Measurements from ENCODE around the gene CCT8.

The CCT8 gene

GRCh38 chr21:29073222-29074006, at the start of gene CCT8:
Gene CCT8 (minus strand): TSS chr21:29073648. CDS start chr21:29073590, 58 bp downstream.
- peak; percentile 99 for DNase-seq (ENCODE audit: low read depth)

DNA sequence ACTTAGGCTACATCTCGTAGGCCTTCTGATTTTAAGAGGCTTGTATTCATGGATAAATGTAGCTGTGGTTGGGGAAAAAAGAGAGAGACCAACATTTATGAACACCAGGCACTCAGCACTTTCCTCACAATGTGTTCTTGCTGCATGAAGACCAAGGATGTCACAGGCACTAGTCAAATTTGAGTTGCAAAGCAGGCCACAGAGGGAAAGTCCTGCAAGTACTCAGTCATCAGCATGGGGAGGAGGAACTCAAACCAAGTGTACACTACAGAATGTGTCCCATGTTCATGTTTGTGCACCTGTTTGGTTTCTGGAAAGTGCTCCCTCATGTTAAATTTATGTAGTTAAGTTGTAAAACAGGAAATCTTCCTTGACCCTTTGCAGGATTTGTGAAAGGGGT, 48.3 kb upstream of the CCT8 start:
- no peak for DNase-seq (ENCODE audit: low read depth)

DNA sequence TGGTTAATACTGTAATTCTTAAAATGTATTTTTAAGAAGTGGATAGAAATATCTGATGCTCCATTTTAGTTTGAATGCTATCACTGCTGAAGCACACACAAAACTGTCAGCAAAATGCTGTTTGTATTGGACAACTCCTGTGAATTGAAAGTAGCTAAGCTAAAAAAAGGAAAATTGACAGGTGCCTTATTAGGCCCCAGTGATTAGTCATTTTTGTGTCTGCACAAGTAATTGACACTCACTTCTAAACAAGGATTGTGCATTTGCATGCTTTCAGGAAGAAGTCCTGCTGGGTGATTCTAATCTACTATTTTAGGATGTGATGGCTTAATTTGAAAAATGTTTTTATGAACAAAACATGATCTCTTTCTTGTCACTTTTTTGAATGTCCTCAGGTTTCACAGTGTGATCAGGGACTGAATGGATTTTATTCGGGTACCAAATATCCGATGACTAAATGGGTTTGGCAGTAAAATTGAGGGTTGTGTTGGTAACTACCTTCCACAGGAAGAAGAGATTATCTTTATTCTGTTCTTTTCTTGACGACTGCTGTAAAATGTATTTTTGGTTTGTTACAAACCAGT, 44.0 kb upstream of the CCT8 start:
- no peak for DNase-seq (ENCODE audit: low read depth)

GRCh38 chr21:29115899-29116298, 42.5 kb upstream of the CCT8 start:
- DNase-seq (ENCODE audit: low read depth): no peak

DNA sequence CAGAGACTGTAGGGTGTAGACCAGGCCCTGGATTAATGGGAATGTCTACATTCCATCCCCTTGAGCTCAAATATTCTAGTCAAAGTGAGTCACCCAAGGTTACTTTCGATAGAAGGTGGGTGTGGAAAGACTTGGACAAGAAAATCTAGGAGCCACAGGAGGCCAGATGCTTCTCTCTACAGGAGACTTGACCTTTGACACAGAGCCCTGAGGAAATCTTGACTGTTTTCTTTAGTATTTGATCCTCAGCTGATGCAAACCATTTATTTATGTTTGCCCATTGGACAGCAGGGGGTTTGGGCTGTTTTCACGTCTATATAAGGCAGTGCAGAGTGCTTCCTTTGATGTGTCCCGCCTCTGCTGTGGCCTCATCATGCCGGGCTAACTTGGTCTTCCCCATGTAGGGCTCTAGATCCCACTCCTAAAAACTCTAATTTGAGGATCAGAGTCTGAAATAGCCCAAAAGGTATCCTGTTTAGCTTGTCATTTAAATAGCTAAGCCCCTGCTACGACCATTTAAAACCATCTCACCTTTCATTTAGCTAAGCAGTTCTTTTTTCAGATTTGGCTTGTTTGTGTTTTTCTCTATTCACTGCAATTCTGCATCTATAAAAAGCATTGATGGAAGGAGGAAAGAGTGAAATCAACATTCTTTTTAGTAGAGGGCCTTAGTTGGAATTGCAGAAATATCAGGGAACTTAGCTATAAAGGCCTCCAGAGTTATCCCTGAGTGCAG, 41.5 kb upstream of the CCT8 start:
- no peak for DNase-seq (ENCODE audit: low read depth)

GRCh38 chr21:29105218-29105617, 31.8 kb upstream of the CCT8 start:
- DNase-seq (ENCODE audit: low read depth): no peak

DNA sequence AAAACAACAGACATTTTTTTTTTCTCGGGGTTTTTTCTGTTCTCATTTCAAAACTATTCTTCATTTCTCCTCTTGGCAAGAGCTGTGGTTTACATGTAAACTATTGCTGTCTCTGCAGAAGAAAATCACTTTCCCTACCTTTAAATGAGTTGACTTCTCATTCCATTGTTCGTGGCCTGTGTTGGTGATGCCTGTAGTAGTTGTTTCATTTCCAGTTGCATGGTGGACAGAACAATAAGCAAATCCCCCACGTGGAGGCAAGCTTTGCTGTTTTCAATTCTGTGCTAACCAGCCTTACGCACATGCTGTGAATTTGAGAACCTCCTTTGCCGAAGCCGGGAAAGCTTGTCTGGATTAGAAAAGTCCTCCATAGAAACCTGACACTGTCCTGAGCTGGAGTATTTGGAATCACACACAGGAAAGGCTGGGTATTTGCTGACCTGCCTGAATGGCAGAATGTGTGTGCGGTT, 30.8 kb upstream of the CCT8 start:
- no peak for DNase-seq (ENCODE audit: low read depth)

DNA sequence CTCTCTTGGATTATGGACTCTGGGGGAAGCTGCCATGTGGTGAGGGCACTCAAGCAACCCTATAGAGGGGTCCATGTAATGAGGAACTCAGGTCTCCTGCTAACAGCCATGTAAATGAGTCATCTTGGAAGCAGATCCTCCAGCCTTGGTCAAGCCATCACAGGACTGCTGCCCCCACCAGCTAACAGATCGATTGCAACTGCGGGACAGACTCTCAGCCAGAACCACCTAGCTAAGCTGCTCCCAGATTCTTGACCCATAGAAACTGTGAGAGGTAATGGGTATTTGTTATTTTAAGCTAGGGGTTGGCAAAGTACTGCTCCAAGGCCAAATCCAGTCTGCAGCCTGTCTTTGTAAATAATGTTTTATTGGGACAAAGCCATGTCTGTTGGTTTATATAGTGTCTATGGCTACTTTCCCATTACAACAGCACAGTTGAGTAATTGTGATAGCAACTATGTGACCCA, 29.4 kb upstream of the CCT8 start:
- no peak for DNase-seq (ENCODE audit: low read depth)

DNA sequence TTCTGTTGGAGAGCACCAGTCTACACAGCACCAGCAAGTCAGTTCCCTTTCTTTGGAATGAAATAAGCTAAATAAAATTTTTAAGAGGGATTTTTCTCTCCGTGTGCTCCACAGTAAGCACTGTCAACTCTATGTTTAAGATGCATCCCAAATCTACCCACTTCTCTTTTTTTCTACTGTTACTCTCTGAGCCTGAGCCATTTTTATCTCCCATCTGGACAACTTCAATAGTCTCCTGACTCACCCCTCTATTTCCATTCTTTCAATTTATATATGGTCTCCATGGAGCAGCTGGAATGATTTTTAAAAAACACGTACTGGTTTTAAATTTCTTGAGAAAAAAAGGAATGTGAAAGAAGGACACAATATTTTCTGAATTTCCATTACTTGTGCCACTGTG, 24.7 kb upstream of the CCT8 start:
- no peak for DNase-seq (ENCODE audit: low read depth)

DNA sequence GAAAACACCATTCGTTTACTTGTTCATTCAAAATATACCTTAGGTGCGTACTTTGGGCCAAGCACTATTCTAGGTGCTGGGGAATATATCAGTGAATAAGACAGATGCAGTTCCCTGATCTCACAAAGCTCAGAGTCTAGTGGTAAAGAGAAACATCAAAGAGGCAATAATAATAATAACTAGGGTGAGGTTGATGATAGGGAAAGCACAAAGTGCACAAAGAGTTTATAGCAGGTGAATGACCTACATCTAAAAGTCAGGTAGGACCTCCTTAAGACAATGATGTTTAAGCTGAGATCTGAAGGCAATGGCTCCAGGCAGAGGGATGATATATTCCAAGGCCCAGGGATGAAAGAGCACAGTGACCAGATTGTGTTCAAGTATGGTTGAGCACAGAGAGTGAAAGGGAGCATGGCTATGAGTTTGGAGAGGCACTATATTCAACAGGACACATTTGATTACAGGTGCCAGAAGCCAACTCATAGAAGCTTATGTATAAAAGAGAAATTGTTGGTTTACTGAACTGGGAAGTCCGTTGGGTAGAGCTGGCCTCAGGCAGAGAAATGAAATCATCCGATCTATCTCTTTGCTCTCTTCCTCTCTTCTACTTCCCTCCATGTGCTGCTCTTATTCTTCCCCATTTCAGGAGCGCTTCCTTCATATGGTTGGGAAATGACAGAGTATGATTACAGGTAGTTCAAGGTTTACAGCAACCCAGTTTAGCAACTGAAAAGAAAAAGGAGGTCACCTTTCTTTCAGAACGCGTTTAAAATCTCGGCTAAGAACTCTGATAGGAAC, 23.0 kb upstream of the CCT8 start:
- no peak for DNase-seq (ENCODE audit: low read depth)

DNA sequence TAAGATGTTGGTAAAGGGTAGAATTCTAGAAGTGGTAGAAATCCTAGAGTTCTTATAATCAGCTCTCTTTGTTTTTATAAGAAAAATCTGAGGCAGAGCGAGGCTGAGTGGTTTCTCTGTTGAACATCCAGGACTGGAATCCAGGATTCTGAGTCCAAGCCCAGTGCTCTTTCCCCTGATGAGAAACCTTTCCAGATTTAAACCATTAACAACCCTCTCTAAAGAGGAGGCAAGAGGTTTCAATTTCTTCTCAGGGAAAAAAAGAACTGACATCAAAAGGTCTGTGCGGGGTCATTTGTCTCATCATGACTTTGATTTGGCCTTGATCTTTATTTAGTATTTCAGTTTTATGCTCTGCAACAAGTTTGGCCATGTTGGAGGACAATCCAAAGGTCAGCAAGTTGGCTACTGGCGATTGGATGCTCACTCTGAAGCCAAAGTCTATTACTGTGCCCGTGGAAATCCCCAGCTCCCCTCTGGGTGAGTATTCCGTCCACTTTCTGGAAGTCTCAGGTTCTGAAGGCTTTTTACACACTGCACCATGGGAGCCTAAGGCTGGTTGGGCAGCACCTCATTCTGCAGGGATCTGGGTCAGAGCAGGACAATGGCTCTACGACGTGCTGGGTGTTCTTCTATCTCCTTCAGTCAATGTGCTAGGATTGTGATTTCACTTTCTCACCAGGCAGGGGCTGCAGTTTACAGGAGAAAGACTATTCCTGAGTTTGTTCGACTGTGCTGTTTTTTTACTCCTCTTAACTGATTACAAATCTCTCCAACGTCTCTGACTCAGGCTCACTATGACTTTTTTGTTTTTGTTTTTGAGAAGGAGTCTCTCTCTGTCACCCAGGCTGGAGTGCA, 18.9 kb upstream of the CCT8 start:
- DNase-seq (ENCODE audit: low read depth): no peak

- no peak for DNase-seq (ENCODE audit: low read depth)
Measured at GRCh38 chr21:29091033-29091432, 17.6 kb upstream of the CCT8 start.

GRCh38 chr21:29085106-29085752, 11.8 kb upstream of the CCT8 start:
- no peak for DNase-seq (ENCODE audit: low read depth)

GRCh38 chr21:29084372-29084771, 10.9 kb upstream of the CCT8 start:
- DNase-seq (ENCODE audit: low read depth): no peak

DNA sequence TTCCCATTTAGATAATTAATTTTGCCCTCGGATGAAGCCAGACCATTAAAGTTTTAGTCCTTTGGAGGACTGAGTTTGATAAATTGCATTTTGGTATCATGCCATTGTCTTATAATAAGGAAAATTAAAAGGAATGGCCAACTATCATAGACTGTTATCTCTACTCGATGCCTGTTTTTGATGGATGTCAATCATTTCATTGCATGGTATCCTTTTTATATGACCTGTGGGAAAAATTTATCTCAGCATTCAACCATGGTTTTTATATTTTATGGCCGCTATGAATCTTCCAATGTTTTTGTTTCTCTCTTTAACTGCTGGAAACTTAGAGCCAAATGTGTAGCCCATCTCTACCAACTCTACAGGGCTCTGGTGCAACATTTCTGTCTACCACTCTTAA, 9.9 kb upstream of the CCT8 start:
- DNase-seq (ENCODE audit: low read depth): no peak

- no peak for DNase-seq (ENCODE audit: low read depth)
Measured at GRCh38 chr21:29082046-29082815, 8.8 kb upstream of the CCT8 start.

DNA sequence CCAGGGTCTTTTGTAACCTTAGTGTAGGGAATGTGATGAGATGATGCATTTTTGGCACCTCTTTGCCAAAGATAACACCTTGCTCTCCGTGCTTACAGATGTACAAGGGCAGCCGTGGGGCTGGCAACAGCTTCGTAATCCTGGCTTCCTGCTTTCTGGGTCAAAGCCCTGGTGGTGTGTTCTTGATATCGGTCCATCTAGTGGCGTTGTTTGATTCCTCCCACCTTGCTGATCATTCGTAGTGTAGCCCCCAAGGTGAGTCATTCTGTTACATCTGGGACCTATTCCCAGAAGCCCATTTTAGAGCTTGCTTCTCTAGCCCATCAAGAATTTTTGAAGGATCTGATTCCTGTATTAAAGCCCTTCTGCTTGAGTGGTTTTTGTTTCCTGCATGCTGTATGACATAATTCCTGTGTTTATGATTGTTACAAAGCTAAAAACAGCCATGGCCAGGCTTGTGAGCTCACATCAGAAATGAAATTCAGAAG, 7.0 kb upstream of the CCT8 start:
- DNase-seq (ENCODE audit: low read depth): no peak

GRCh38 chr21:29078869-29079767, 5.7 kb upstream of the CCT8 start:
- DNase-seq (ENCODE audit: low read depth): no peak

DNA sequence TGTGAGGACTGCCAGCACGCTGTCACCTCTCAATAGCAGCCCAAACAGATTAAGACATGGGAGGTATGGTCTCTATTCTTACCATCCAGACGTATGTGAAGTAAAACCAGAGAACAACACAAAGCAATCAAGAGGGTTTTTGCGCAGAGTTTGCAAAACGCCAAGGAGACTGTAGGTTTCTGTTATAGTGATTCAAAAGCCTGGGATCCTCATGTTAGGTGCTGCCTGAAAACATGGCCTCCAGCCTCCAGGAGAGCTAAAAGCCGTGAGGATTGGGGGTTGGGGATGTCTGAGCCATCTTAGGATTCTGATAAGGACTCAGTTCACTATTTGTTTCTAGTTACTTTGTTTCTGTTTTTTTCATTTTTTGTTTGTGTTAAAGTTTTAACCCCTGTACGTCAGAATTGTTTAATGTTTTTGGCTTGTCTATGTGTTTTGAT, 4.2 kb upstream of the CCT8 start:
- no peak for DNase-seq (ENCODE audit: low read depth)

All from GM04504 (cell line).